Limb (tissue), 2 donors: ENCODE results near the gene TRIM2.

ENCODE experiments used
- DNase-seq, 2 donors: peaks; one replicate each; pipeline ENCODE4 v3.0.0-alpha.2; 2016; ENCODE audit errors: extremely low spot score in 2 of 2

Gene TRIM2

GRCh38 chr4:153372967-153373562 is 168.8 kb downstream of the TRIM2 start:
- no peak for DNase-seq

DNA sequence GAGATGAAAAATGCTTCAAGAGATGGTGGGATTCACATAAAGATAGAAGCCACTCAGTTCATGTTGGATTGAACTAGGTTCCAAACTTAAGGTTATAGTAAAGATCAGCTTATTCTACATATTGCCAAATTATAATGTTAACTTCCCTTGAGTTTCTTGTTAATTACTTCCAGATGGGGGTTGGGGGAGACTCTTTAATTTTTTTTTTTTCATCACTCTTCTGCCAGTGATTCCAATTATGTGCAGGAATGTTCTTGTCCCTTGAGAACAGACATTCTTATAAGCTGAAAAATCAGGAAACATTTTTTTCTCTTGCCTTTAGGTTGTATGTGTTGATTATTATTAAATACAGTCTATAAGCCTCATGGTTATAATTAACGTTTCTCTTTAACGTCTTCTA is 170.2 kb downstream of the TRIM2 start:
- no peak for DNase-seq

DNA sequence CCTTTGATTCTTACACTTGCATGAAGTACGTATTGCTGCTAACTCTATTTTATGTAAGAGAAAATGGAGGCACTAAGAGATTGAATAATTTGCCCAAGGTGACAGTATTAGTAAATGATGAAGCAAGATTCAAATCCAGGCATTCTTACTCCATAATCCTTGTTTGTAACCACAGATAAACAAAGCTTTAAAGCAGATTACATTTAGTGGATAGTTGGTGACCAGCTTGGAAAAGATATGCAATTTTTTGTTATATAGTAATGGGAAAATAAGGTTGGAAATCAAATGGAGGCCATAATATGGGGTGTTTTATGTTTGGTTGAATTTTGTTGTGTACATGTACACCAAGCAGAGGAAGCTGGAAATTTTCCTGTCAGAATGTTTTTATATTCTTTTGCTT is 171.1 kb downstream of the TRIM2 start:
- DNase-seq, result no peak

DNA sequence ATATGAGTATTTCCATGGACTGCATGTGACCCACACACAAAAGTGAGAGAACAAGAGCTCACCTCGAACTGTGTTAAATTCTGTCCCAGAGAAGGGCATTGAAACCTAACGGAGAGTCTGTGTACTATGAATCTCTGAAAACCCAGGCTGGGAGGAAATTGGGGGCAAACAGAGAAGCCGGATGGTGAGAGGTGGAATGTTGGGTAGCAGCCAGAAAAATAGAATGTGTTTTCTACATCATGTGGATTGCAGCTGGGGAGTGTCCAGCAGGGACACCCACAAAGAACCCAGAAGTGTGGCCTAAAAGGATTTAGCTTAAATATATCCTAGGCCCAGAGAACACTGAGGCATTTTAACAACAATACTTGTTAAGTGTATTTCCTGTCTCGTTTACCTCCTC is 178.9 kb downstream of the TRIM2 start:
- no peak for DNase-seq

GRCh38 chr4:153384160-153384559 is 179.9 kb downstream of the TRIM2 start:
- DNase-seq, result no peak

DNA sequence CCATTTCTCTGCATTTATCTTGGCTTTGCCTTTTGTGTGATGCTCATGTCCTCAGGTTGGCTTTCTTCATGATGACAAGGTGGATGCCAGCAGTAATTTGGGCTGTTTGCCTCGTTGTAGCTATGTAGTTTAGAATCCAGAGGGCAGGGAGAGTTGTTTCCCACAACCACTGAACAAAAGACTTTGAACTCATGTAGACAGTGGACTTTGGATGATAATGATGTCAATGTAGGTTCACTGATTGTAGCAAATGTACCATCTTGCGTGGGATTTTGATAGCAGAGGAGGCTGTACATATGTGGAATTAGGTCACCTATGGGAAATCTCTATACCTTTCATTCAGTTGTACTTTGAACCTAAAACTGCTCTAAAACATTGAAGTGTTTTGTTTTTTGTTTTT is 181.5 kb downstream of the TRIM2 start:
- DNase-seq, result no peak

DNA sequence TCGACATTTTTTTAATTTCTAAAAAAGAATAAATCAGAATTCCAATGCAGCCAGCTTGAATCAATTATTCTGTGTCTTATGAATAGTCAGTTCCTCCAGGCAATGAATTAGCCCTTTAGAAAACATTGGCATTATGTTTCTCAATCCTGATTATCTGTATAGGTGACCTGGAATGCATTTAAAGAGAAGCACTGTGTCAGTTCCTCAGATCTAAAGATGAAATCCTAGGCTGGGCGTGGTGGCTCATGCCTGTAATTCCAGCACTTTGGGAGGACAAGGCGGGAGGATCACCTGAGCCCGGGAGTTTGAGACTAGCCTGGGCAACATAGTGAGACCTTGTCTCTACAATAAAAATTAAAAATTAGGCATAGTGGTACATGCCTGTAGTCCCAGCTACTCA is 183.7 kb downstream of the TRIM2 start:
- DNase-seq, result no peak
